ENCODE data around the gene GOLGA3. TPM values are rescaled to one million over a fixed set of nuclear protein-coding genes. Genes with fewer than 3 reads are reported as not detected.
"Not testable (repeated sequence)": the region's sequence is repeated elsewhere in the genome, so short reads cannot be mapped to it uniquely, and the experiment has no call there.

Gene GOLGA3
- total and polyA plus RNA-seq, 10 of the 15 experiments (the other 5 are each of a cell fraction or from before 2014, with no cell fraction given), result 2.0 to 42.7 (median 15.2) TPM

DNA sequence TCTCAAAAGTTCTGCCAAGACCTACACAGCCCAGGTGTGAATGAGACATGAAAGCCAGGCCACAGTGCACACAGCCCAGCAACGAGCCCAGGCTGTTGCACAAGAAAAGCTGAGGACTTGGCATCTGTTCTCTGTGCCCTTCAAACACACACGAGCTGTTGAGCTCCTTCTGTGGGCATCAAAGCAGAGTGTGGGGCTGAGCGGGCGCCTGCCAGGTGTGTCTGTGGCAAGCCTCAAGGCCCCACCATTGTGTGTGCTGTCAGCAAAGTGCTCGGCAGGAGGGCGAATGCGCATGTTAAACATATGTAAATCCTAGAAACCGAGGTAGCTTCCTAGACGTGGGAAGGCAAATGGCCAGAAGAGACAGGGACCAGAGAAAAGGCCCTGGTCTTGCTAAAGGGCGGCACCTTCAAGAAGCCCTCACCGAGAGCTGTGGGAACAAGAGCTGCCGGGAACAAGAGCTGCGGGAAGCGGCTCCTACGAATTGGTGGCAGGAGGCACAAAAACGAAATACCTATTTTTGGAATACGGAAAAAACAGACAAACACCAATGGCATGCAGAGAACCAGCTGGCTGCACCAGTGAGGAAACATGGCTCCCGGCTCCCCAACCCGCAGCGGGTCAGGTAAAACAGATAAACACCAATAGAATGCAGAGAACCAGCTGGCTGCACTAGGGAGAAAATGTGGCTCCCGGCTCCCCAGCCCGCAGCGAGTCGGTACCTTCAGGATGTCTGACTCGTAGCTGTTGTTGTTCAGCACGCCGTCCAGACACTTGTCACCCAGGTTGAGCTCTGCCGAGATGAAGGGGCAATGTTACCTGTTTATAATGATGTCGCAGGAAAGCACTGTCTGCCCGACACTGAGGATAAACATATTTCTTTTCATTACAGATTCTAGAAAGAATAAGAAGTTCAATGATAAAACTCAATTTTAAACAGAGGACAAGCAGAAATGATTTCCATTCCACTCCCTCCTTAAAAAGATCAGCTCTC lies 19.0 kb upstream of the GOLGA3 start:
- no peak for DNase-seq (ENCODE audit: low read depth, low spot score)
- ChIA-PET RAD21 (ENCODE audit: unreplicated experiment) (no interaction called here), POLR2A (no interaction called here), SMC1A (ENCODE audit: uncharacterized antibody, unreplicated experiment) (no interaction called here), CTCF (interaction anchor here (0.6 kb wide), 1 partner anchor 248 kb away, joined by 3 read pairs; no protein-coding TSS in a partner anchor)
- TF ChIP-seq, protein P1, sequence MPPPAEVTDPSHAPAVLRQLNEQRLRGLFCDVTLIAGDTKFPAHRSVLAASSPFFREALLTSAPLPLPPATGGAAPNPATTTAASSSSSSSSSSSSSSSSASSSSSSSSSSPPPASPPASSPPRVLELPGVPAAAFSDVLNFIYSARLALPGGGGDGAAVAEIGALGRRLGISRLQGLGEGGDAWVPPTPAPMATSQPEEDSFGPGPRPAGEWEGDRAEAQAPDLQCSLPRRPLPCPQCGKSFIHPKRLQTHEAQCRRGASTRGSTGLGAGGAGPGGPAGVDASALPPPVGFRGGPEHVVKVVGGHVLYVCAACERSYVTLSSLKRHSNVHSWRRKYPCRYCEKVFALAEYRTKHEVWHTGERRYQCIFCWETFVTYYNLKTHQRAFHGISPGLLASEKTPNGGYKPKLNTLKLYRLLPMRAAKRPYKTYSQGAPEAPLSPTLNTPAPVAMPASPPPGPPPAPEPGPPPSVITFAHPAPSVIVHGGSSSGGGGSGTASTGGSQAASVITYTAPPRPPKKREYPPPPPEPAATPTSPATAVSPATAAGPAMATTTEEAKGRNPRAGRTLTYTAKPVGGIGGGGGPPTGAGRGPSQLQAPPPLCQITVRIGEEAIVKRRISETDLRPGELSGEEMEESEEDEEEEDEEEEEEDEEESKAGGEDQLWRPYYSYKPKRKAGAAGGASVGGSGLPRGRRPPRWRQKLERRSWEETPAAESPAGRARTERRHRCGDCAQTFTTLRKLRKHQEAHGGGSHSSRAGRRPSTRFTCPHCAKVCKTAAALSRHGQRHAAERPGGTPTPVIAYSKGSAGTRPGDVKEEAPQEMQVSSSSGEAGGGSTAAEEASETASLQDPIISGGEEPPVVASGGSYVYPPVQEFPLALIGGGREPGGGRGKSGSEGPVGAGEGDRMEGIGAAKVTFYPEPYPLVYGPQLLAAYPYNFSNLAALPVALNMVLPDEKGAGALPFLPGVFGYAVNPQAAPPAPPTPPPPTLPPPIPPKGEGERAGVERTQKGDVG (CRISPR knock-in tag; IDR thresholded peaks at IDR 0.05), result no peak
- TF ChIP-seq GATAD2B (conservative IDR thresholded peaks at IDR 0.05; ENCODE audit: low read depth) (no peak), TCF12 (IDR thresholded peaks at IDR 0.05; ENCODE audit: low read depth, low read length) (no peak), HDAC2 (IDR thresholded peaks at IDR 0.05) (no peak), RB1 (IDR thresholded peaks at IDR 0.05; ENCODE audit: borderline replicate concordance) (no peak)
- BruUV-seq (replicated peaks), result no TSS peak
- no peak overlapping the region for H2AFZ ChIP-seq (ENCODE audit: control insufficient read depth, low read depth, low read length)
- no peak overlapping the region for H3K27ac ChIP-seq (ENCODE audit: control insufficient read depth, insufficient read depth)
- in situ Hi-C loops (cut with MboI), result no loop called here
- H4K20me1 ChIP-seq (ENCODE audit: control insufficient read depth, insufficient read depth), result no peaks in the 10 kb centered on the region
- intact Hi-C loops (cut with micrococcal nuclease; ENCODE audit: unreplicated experiment), result no loop called here
- H3K9me3 ChIP-seq (replicated peaks; ENCODE audit: control insufficient read depth, insufficient read depth, low read length), result no peaks in the 10 kb centered on the region
- no peak overlapping the region for H3K9ac ChIP-seq (ENCODE audit: control insufficient read depth, insufficient read depth, low read length)
- no peaks in the 10 kb centered on the region for H3K79me2 ChIP-seq (ENCODE audit: control insufficient read depth, insufficient read depth, low read length)
- H3K4me1 ChIP-seq (ENCODE audit: control insufficient read depth, insufficient read depth, low read length), result no peaks in the 10 kb centered on the region
- H3K27me3 ChIP-seq (replicated peaks in 1 of 2; ENCODE audit: control insufficient read depth in 2 of 2, insufficient read depth in 2 of 2, low read length in 1 of 2), result no peaks in the 10 kb centered on the region
- ATAC-seq, result no peak
- no peak for FAIRE-seq
- H3K4me3 ChIP-seq, result no peak overlapping the region
- H3K4me2 ChIP-seq (ENCODE audit: control insufficient read depth, insufficient read depth), result no peak overlapping the region
- 89% methylated on average over 30 of the region's 30 CpGs for WGBS (ENCODE audit: insufficient coverage, insufficient replicate concordance, low lambda C conversion rate, missing lambda C conversion rate)
- peaks cover 10 to 21% of the 10 kb centered on the region in 2 experiments for H3K36me3 ChIP-seq (ENCODE audit: control insufficient read depth in 2 of 2, insufficient read depth in 2 of 2, low read length in 1 of 2)

DNA sequence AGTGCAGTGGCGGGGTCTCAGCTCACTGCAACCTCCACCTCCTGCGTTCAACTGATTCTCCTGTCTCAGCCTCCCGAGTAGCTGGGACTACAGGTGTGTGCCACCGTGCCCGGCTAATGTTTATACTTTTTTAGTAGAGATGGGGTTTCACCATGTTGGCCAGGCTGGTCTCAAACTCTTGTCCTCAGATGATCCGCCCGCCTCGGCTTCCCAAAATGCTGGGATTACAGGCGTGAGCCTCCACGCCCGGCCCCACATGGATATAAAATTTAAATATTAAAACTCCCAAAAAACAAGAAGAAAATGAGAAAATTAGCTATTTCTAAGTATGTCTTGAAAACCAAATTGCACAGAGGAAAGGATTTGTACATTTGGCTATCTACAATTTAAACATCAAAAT lies 16.0 kb upstream of the GOLGA3 start:
- RAD21 ChIA-PET (ENCODE audit: unreplicated experiment); H3K4me2 ChIP-seq (ENCODE audit: control insufficient read depth, insufficient read depth); H3K9me3 ChIP-seq (replicated peaks; ENCODE audit: control insufficient read depth, insufficient read depth, low read length); H3K4me3 ChIP-seq; SMC1A ChIA-PET (ENCODE audit: uncharacterized antibody, unreplicated experiment); FAIRE-seq; CTCF ChIA-PET; POLR2A ChIA-PET; DNase-seq (ENCODE audit: low read depth, low spot score); ATAC-seq; H3K4me1 ChIP-seq (ENCODE audit: control insufficient read depth, insufficient read depth, low read length); H3K27me3 ChIP-seq (replicated peaks in 1 of 2; ENCODE audit: control insufficient read depth in 2 of 2, insufficient read depth in 2 of 2, low read length in 1 of 2); H3K9ac ChIP-seq (ENCODE audit: control insufficient read depth, insufficient read depth, low read length); H3K27ac ChIP-seq (ENCODE audit: control insufficient read depth, insufficient read depth); H4K20me1 ChIP-seq (ENCODE audit: control insufficient read depth, insufficient read depth); in situ Hi-C loops (cut with MboI); H2AFZ ChIP-seq (ENCODE audit: control insufficient read depth, low read depth, low read length); intact Hi-C loops (cut with micrococcal nuclease; ENCODE audit: unreplicated experiment); BruUV-seq (replicated peaks); H3K79me2 ChIP-seq (ENCODE audit: control insufficient read depth, insufficient read depth, low read length): not testable (repeated sequence)
- 99% methylated on average over 11 of the region's 11 CpGs for WGBS (ENCODE audit: insufficient coverage, insufficient replicate concordance, low lambda C conversion rate, missing lambda C conversion rate)
- H3K36me3 ChIP-seq (ENCODE audit: control insufficient read depth in 2 of 2, insufficient read depth in 2 of 2, low read length in 1 of 2), result peaks cover 7 to 20% of the 10 kb centered on the region in 2 experiments

Data from GM12878 (cell line).